Measurements from ENCODE around the gene OPRL1.
"Not testable (repeated sequence)": the region's sequence is repeated elsewhere in the genome, so short reads cannot be mapped to it uniquely, and the experiment has no call there.

OPRL1 gene

GRCh38 chr20:64088586-64088985 is 8.7 kb downstream of the OPRL1 start:
- not testable (repeated sequence) for DNase-seq

- DNase-seq = no peak
Measured at GRCh38 chr20:64090165-64090564, 10.3 kb downstream of the OPRL1 start.

- DNase-seq = no peak
Measured at GRCh38 chr20:64091340-64091739, 11.5 kb downstream of the OPRL1 start.

- DNase-seq = no peak
Measured at GRCh38 chr20:64091770-64092169, 11.9 kb downstream of the OPRL1 start.

GRCh38 chr20:64092258-64093012 is 12.6 kb downstream of the OPRL1 start:
- DNase-seq = no peak

GRCh38 chr20:64093013-64093503 is 13.2 kb downstream of the OPRL1 start:
- DNase-seq = no peak

GRCh38 chr20:64095455-64095854 is 15.6 kb downstream of the OPRL1 start:
- DNase-seq = no peak

- DNase-seq = no peak
Measured at GRCh38 chr20:64095927-64096326, 16.0 kb downstream of the OPRL1 start.

GRCh38 chr20:64096535-64096934 is 16.7 kb downstream of the OPRL1 start:
- DNase-seq = no peak

- no peak for DNase-seq
Measured at GRCh38 chr20:64098471-64099013, 18.7 kb downstream of the OPRL1 start.

- no peak for DNase-seq
Measured at GRCh38 chr20:64099086-64099786, 19.4 kb downstream of the OPRL1 start.

- DNase-seq = no peak
Measured at GRCh38 chr20:64099880-64100565, 20.1 kb downstream of the OPRL1 start.

- no peak for DNase-seq
Measured at GRCh38 chr20:64100566-64100888, 20.6 kb downstream of the OPRL1 start.

GRCh38 chr20:64100946-64101688 is 21.2 kb downstream of the OPRL1 start:
- DNase-seq = no peak

- DNase-seq = peak; percentile 58
Measured at GRCh38 chr20:64101731-64102621, 22.1 kb downstream of the OPRL1 start.

GRCh38 chr20:64102647-64103354 is 22.9 kb downstream of the OPRL1 start:
- DNase-seq = no peak

GRCh38 chr20:64103871-64104666 is 24.2 kb downstream of the OPRL1 start:
- DNase-seq = peak; percentile 0

GRCh38 chr20:64104667-64105451 is 25.0 kb downstream of the OPRL1 start:
- DNase-seq = no peak

GRCh38 chr20:64105846-64106434 is 26.1 kb downstream of the OPRL1 start:
- no peak for DNase-seq

All from stimulated activated CD4-positive, alpha-beta T cell treated with anti-CD3 and anti-CD28 coated beads, Interleukin-1b, Interleukin-23, amount 100 ng/mL, for 48 hours (primary cell).